ENCODE measurements around the gene HERPUD2. TPM values are rescaled to one million over a fixed set of nuclear protein-coding genes. Genes with fewer than 3 reads are reported as not detected.

The HERPUD2 gene, protein sequence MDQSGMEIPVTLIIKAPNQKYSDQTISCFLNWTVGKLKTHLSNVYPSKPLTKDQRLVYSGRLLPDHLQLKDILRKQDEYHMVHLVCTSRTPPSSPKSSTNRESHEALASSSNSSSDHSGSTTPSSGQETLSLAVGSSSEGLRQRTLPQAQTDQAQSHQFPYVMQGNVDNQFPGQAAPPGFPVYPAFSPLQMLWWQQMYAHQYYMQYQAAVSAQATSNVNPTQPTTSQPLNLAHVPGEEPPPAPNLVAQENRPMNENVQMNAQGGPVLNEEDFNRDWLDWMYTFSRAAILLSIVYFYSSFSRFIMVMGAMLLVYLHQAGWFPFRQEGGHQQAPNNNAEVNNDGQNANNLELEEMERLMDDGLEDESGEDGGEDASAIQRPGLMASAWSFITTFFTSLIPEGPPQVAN
- total RNA-seq: 10 to 100 TPM; 28.7 to 38.2 (median 30.9) TPM

DNA sequence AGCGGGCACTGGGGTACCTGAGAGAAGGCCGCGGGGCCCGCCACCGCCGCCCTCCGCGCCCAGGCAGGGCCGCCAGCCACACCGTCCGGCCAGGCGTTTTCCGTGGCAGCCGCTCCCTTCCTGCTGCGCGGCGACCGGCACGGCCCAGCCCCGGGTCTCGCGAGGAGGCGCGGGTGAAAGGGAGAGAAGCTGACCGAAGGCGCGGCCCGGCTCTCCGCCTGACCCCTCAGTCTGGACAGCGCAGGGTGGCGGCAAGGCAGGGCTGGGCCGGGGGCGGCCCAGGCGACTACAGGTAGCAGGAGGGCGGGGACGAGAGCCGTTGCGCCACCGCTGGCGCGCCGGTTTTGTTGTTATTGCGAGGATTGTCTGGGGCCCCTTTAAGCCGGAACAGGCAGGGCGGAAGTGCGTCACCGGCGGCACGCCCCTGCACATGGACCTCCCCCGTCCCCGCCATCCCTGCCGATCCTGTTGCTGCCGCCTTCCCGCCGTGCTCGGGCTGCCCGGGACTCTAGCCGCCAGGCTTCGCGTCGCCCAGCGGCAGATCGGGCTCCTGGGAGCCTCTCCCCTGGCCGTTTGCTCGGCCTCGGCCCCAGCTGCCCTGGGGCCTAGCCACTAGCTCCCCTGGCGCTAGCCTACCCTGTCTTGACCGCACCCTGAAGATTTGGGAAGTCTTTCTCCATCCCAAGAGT lies at the start of gene HERPUD2:
Gene HERPUD2, minus strand, starts transcription at position 352 of the 689 bp plus-strand sequence. CDS start 805 bp downstream, outside the sequence.
- TF ChIP-seq, protein P1, sequence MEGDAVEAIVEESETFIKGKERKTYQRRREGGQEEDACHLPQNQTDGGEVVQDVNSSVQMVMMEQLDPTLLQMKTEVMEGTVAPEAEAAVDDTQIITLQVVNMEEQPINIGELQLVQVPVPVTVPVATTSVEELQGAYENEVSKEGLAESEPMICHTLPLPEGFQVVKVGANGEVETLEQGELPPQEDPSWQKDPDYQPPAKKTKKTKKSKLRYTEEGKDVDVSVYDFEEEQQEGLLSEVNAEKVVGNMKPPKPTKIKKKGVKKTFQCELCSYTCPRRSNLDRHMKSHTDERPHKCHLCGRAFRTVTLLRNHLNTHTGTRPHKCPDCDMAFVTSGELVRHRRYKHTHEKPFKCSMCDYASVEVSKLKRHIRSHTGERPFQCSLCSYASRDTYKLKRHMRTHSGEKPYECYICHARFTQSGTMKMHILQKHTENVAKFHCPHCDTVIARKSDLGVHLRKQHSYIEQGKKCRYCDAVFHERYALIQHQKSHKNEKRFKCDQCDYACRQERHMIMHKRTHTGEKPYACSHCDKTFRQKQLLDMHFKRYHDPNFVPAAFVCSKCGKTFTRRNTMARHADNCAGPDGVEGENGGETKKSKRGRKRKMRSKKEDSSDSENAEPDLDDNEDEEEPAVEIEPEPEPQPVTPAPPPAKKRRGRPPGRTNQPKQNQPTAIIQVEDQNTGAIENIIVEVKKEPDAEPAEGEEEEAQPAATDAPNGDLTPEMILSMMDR (IDR thresholded peaks at IDR 0.05; ENCODE audit: low read depth): no peak

DNA sequence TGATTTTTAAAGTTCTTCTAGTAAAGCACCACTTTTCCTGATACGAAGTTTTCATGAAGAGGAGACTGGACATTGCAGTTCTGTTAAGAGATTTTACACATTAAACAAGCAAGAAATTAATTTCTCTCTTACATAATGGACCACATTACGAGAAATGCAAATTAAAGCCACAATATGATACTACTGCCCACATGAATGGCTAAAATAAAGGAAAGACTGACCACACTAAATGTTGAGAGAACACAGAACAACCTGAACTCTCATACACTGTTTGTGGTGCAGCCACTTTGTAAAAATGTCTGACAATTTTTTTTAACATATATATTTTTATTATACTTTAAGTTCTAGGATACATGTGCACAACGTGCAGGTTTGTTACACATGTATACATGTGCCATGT lies 44.0 kb upstream of the HERPUD2 start:
- TF ChIP-seq, protein P1 (IDR thresholded peaks at IDR 0.05; ENCODE audit: low read depth): no peak

DNA sequence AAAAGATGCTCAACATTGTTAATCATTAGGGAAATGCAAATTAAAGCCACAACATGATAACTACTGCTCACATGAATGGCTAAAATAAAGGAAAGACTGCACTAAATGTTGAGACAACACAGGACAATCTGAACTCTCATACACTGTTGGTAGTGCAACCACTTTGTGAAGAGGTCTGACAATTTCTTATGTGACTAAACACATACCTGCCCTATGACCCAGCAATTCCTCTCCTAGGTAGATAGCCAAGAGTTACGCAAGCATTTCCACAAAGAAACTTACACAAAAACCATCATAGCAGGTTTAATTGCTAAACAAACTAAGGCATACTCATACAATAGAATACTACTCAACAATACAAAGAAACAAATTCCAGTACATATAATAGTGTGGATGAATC lies 41.8 kb upstream of the HERPUD2 start:
- TF ChIP-seq, protein P1 (IDR thresholded peaks at IDR 0.05; ENCODE audit: low read depth): no peak

DNA sequence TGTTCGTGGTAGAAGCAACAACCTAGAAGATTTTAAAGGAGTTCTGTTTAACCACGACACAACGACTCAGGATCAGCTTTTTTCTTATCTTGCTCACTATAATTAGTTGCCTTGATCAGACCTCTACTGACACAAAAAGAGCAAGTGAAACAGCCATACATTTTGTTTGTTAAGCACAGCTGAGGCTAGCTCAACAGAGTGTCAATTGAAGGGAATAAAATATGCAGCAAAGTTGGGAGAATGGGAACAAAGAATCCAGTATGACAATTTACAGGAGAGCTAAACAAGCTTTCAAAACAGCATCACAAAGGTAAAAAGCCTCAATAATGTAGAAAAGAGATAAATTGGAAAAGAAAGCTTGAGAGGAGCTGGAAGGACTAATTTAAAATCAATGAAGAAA lies 40.5 kb upstream of the HERPUD2 start:
- TF ChIP-seq, protein P1 (IDR thresholded peaks at IDR 0.05; ENCODE audit: low read depth): no peak

GRCh38 chr7:35734001-35734483 lies 39.1 kb upstream of the HERPUD2 start:
- TF ChIP-seq, protein P1 (IDR thresholded peaks at IDR 0.05; ENCODE audit: low read depth): no peak

- TF ChIP-seq, protein P1 (IDR thresholded peaks at IDR 0.05; ENCODE audit: low read depth): no peak
These were observed 36.4 kb upstream of the HERPUD2 start for GRCh38 chr7:35731349-35731748.
